ENCODE results near the gene HOXB5.

HOXB5 gene

DNA sequence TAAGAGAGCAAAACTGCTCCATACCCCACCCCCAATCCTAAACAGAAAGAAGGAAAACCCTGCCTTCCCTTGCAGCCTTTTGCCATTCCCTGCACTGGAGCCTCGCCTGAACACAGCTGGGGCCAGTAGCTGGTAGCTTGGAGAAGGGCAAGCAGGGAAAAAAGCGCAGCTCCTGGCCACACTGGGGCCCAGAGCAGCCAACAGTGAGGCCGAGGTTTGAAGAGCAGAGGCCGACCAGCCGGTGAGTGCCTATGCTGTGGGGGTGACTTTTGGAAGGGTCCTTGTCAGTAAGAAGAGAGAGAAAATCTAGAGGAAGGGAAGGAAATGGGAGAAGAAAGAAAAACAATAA, 35.8 kb upstream of the HOXB5 start:
- no peak for DNase-seq (ENCODE audit: low spot score)

DNA sequence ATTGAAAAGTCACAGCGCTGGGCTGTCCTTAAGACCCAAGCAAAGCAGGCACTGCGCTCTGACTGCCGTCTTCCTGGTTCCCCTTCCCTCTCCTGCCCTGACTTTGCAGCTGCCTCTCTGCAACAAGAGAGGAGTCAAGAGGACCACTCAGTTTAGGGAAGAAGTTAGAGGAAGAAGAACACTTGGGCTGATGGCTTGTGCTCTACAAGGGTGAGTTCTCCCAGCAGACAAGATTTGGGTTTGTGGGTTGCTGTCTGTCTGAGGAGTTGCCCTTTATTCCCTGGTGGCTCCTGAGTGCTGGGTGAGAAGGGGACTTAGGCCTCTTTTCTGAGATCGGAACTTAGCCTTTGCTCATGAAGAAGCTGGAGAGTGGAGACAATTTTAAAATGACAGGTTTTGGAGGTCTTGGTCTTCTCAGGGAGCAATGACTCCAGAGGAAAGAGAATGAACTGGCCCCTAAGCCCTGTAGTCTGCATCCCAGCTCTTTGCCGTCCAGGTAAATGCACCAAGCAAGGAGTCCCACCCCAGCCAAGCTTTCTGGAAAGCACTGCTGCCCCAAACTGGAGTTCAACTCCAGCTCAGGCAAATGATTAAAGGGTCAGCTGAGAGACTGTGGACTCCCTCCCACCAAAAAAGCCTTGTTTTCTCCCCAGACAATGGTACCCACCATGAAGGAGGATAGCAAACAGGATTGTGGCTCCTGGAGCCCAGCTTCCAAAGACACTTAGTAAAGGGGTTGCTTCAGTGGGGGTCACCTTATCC, 35.3 kb upstream of the HOXB5 start:
- DNase-seq (ENCODE audit: low spot score): no peak

DNA sequence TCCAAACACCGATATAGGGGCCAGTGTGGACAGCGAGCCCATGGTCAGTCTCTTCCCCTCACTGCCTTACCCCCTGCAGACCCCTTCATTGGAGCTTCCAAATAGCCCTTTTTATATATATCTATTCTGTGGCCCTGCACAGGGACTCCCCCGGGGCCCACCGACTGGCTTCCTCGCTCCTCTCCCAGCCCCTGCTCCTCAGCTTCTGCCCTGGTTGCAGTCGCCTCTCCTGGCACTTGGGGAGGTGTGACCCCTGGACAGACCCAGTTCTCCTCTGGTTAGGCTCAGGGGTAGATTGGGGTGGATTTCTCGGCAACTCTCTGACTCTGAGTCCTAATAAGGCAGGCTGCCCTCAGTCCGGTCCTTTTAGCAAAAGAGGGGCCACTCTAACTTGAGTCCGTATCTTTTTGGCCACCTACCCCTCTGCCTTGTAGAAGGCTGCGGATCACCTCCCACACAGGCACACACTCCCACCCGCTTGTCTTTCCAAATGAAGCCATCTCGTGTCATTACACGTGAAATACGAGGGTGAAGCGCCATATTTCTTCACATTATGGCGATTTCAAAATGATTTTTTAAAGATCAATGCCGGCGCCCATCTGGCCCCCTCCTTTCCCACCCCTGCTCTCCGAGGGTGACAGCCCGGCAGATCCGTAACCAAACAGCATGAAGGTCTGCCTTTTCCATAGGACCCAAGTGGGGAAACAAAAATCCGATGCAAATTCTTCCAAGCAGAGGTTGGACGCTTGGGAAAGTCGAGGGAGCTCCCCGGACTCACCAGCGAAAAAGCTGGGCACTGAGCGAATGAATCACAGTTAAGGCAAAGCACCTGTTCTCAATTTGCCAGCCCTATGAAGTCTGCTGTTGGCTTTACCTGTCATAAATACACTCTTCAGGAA, 34.3 kb upstream of the HOXB5 start:
- DNase-seq (ENCODE audit: low spot score): no peak

DNA sequence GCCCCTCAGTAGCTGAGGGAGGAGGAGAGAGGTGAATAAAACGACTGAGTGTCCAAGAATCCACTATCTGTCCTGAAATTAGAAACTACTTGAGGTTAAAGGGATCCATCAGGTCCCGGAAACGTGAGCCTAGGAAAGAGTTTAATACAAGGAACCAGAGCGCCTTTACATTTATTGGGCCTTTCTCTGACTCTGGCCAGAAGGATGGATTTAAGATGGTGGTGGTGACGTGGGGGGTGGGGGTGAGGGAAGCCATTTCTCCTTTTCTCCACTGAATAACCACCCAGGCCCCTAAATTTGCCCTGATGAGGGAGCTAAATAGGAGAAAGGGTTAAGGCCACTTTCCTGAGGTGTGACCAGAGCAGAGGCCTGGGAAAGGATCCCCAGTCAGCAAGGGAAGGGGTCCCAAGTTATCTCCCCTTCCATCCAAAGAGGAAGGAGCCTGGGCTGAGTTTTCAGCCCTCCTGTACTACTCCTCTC, 33.6 kb upstream of the HOXB5 start:
- no peak for DNase-seq (ENCODE audit: low spot score)

DNA sequence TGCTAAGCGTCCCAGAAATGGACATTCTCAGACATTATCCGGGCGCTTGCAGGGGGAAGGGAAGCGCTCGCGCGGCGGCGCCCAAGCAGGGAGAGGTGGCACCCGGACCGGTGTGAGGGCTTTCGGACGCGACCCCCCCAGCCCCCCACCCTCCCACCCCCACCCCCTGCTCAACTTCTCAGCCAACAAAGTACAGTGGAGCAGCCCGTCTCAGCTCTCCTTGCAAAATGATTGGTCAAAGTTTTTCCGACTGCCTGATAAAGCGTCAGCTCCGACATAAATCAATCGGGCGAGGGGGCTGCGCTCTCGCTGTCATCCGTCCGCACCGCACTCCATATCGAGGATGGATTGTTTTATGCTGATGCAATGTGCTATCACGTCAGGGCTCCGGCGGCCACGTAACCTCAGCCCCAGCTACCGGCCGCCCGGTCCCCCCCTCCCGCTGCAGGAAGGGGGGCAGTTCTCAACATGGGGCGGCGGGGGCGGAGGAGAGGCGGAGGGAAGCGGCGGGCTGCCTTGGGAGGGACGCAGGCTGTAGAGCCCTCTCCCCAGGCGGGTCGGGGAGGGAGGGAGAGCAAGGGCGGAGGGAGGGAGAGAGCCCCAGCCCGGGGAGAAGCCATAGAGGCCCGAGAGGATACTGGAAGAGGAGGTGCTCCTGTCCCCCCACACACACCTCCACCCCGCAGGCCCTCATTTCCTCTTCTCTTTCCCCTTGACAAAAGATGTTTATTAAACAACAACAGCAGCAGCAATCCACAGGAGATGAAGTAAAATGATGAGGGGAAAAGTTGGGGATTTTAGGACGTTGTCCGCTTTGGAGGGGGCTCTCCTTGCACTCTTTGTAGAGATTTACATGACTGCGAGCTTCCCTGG, 32.9 kb upstream of the HOXB5 start, which contains the start of gene HOXB9:
TSS of gene HOXB9 (minus strand) at position 114 of the 873 bp plus-strand sequence. CDS start at position 25, 89 bp downstream.
- DNase-seq (ENCODE audit: low spot score): no peak

DNA sequence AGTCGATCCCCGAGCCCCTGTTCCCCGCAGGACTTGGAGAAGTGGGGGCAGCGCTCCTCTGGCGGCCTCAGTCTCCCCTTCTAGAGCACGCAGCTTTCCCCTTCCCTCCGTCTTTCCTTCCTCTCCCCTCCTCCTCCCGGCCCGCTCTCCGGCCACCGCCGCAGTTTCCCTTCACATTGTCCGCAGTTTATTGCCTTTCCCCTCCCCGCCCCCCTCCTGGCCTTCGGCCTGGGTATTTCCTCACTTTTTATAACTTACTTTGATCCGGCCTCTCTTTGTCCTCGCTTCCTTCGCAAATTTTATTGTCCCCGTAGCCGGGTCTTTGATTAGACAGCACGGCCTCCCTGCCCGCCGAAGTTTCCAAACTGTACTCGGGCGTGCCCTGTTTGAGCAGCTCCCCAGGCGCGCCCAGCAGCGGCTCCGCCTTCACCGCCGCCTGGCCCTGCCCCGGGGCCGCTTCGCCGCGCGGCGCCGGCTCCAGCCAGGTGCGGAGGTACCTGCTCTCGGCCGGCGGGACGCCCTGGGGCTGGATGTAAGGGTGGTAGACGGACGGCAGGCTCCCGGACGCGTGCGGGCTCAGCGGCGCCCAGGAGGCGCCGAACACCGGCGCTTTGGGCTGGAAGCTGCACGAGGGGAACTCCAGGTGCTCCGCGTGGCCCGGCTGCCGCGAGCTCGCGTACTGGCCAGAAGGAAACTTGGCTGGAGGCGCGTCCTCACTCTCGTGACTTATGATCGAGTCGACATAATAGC, 32.1 kb upstream of the HOXB5 start:
- peak; percentile 8 for DNase-seq (ENCODE audit: low spot score)

DNA sequence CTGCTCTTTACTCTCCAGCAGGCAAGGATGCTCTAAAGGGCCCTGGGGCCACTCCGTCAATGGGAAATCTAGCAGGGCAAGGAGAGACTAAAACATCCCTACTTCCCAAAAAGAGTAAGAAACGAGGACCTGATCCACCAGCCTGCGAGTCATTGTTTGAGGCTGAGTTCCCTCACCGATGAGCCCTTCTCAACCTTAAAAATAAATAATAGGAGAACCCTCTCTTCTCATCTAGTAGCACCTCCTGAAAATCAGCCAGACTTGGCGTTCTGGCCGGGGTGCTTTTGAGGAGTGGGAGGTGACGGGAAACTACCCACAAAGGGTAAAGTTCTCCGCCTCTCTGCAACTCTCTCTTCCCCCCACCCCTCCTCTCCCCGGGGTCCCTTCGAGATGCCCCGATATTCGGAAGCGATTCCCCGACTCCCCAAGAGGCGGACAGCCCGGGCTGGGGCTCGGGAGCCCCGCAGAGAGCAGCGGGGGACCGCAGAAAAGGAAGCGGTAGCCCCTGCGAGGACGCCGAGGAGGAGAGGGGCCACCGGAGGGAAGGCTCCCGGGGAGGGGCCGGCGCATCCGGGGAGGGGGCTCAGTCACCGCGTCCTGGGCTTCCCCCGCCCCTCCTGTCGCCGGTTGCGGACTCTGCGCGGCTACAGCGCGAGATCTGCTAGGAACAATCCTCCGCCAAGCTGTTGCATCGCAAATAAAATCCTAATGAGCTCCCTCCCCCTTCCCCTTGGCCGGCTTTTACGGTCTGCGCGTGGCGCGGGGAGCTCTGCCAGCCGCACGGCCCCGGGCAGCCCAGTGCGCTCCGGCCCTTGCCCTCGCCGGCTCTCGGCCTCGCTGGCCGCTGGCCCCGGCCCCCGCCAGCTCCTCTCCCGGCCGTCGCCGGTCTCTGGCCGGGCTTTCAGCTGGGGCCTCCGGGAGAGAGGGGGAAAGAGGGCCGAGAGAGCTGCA, 31.2 kb upstream of the HOXB5 start:
- DNase-seq (ENCODE audit: low spot score): no peak

DNA sequence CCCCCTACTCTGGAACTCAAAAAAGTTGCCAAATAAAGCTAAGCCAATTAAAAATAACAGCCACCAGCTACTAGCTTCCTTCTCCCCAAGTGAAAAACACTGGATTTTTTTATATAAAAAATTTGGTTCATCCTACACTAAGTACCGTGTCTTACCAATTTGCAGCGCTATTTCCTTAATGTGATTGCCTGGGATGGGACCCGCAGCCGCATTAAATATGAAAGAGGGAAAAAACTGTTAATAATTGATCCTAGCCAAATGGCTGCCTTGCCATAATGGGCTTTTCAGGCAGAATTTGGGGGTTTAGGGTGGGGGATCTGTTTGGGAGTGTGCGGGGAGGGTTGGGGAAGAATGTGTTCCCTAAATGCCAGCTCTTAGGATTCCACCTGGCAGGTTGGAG, 30.5 kb upstream of the HOXB5 start:
- no peak for DNase-seq (ENCODE audit: low spot score)

DNA sequence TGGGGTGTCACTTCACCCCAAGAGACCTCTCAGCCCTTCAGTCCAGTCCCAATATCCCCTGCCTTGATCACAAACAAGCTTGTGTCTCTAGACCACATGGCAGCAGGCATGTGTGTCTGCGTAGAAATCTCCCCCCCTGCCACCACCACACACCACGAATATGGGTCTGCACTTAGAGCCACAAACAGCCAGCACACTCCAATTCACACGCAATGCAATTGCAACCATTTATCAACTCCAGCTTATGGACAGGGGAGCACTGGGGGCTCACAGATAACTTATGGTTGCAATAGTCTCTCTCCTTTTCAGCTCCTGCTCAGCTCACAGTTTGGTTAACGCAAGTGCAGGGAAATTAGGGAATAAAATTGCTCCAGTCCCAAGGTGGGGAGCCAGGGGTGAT, 30.0 kb upstream of the HOXB5 start:
- no peak for DNase-seq (ENCODE audit: low spot score)

DNA sequence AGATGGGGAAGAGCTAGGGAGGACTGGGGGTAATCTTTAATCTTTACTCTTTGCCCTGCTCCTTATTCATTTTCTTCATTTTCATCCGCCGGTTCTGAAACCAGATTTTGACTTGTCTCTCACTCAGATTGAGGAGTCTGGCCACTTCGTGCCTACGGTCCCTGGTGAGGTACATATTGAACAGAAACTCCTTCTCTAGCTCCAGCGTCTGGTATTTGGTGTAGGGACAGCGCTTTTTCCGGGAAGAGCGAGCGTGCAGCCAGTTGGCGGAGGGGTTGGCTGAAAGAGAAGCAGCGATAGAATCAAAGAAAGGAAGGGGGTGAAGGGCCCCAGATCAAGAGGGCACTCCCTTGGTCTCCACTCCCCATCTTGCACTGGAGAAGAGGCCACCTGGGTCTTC, 29.3 kb upstream of the HOXB5 start:
- no peak for DNase-seq (ENCODE audit: low spot score)

DNA sequence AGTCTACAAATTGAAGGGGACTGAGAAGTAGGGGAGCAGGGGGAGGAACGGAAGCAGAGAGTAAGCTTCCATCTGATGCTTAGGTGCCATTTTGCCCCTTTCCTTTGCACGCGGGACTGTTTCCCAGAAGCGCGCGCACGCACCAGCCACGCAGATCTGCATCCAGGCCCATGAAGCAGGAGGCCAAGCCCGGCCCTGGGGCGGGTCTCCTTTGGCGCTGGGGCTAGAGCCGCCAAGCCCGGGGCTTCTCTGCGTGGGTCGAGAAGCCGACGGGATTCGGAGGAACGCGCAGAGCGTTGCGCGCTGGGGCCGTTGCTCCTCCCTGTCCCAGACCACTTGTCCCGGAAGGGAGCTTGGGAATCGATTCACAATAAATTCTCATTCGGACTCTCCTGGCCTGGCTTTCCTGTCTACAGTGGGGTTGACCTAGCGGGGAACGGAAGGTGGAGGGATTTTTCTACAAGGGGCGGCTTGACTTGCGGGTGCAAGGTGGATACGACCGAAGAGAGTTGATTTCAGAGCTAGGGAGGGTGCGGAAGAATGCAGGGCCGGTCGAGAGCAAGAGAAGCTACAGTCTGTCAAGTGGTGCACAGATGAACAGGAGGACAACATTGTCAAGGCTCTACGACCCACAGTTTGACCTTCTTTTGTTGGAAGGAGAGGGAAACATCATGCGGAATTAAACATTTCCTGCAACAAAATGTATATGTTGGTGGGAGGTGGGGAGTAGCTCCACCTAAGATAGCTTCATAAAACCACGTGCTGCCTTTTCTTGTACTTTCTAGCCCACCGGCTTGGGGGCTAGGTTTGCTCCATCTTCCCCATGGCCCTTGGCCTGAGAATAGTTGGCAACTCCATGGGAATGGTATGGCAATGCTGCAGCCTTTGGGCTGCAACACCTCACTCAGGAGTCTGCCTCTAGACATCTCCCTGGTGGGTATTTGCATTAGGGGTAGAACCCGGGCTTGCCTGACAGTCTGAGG, 28.1 kb upstream of the HOXB5 start:
- DNase-seq (ENCODE audit: low spot score): no peak

DNA sequence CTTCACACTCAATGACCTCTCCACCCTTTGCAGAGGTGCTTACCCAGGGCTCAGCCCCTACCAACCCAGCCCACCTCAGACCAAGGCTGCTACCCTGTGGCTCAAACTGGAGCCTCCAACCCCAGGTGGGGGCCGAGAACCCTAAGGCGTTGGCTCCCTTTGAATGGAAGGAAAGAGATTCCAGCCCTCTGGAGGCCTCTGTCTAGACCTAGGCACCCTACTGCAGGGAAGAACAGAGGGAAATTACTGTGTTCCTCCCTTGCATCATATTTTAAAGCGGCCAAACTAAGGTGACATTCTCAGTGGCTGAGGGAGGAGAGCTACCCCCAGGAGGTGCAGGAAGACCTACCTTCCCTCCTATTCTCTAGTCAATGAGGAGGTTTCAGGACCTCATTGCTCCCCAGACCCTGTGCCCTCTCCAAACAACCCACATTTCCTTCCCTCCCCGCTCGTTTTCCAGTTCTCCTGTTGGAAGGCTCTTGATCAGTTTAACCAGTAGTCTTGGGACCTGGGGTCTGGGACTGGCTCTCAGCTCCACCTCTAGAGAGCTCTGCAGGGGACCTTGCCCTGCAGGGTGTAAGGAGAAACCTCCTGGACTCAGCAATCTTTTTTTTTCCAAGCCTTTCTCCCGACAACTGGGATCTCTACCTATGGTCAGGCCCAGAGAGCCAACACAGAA, 27.0 kb upstream of the HOXB5 start:
- DNase-seq (ENCODE audit: low spot score): no peak

DNA sequence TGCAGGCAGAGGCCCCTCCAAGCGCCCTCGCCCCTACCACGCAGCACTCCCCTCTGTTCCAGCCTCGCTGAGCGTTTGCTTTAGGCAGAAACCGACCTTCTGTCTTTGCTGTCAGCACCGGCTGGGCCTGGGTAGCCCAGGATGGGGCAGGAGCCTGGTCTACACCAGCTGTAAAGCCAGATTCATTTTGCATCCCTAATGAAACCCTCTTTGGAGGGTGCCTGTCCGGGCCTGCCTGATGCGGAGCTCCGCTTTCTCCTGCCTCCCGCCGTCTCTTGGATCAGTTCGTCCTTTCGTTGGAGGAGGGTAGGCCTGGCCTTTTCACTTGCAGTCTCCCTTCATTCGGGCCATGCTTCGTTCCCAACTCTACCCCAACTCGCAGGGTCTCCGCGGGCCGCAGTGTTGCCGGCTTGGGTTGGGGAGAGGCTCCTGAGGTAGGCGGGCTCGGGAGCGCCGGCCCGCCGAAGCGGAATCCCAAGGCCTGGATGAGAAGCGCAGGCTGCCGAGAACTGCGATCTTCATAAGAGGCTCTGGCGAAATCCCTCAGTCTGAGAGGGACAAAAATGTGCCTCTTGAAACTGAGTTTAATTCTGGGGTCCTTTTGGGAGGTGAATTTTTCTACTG, 26.4 kb upstream of the HOXB5 start:
- DNase-seq (ENCODE audit: low spot score): no peak

DNA sequence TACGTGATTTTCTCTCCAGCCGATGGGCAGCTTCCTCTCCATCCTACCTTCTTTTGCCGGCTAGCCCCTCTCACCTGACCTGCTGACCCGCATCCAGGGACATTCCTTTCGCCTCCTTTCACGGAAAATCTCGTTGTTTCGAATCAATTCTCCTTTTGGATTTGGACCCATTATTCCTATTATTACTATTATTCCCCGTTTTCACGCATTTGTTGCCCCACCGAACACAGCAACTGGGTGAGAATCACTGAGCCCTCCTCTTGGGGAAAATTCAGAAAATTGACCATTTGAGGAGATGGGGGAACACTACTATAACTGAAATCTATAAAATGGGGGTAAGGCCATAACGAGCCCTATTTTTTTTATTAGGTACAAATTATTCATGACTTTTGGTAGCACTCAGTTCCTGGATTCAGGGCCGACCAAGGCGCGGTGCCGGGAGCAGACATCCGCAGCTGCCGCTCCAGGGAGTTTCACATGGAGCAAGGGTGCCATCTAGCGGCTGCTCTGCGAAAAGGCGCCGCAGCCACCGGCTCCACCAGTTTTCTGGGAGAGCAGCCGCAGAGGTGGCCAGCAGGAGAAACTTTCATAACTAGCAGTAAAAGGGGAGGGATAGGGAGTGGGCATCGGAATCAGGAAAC, 24.8 kb upstream of the HOXB5 start:
- DNase-seq (ENCODE audit: low spot score): peak; percentile 79

DNA sequence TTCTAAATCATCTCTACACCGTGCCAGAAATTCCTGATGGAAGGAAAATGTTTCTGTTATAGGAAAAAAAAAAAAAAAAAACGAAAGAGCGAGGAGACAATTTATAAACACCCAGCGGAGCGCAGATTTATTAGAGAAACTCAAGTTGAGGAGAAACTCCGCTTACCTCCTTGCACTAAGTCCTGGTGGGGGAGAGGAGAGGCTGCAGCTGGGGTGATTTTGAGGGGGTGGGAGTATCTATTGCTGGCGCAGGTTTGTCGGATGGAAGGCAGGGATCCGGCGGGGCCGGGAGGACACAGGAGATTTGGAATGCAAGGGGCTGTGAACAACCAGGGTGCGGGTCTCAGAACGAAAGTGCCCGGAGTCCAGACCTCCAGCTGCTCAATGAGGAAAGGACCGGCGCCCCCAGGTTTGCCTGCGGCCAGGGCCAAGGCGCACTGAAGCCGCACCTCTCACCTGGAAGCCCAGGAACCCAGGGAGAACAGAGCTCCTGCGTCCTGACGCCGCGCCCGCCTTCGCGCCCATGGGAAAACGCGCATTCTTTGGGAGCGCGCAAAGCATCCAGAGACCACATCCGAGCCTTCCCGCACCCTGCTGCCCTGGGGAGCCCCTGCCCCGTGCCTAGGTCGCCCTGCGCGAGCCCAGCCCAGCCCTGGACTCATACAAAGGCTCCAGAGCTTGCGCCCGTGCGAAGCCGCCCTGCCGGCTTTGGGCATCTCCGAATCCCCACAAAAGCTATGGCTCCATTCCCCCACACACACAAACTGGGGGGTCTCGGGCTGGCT, 24.1 kb upstream of the HOXB5 start:
- no peak for DNase-seq (ENCODE audit: low spot score)

DNA sequence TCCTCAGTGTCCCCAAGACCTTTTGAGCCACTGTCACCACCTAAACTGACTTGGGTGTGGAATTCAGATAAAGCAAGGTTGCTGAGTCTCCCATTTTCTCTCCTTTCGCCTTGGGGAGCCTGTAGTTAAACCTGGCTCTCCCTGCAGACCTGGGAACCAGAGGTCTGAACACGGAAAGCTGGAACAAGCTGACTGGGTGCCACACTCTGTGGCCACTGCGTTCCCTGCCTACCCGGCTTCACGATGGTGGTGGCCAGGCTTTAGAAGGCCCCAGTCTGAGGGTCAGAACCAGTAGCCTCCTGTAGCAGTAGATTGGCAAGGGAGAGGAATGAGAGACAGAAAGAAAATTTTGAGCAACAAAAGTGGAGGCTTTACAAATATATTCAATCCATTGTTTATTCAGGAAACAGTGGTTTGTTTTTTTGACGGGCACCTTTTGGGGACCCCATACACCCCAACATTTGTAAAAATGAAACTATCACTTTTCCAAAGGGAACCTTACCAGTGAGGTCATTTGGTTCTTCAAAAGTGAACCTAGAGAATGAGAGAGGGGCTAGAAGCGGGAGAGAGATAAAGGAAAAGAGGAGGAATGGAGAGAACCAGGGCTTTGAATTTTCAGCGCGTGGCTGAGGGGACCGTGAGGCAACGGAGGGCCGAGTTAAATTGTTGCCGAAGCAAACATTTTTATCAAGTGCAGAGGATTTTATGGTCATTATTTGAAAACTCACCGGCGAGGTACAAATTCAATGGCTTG, 23.3 kb upstream of the HOXB5 start:
- DNase-seq (ENCODE audit: low spot score): no peak

Data from hematopoietic multipotent progenitor cell treated with erythropoietin and hydrocortisone succinate and interleukin-3 and kit ligand, for 15 days (in vitro differentiated cells).